Right renal cortex interstitium (tissue), 3 donors: Measurements from ENCODE around the gene ADIPOR2. TPM values are rescaled to one million over a fixed set of nuclear protein-coding genes. Genes with fewer than 3 reads are reported as not detected.

Source experiments
- DNase-seq, 3 donors: peaks; one replicate each; pipeline ENCODE4 v3.0.0-alpha.2; 2013; ENCODE audit warnings: low read depth in 3 of 3, low spot score in 2 of 3
- polyA plus RNA-seq, 3 donors: library from polyadenylated mRNA; unstranded; fragments of 120-200 nt; gene quantifications; one replicate each; pipeline ENCODE4 v1.2.1, GENCODE V29; 2013; ENCODE audit not compliant: insufficient read length in 3 of 3

The ADIPOR2 gene
- polyA plus RNA-seq, 3 donors = 49.3 to 52.2 (median 49.5) TPM

GRCh38 chr12:1767407-1768090 is 76.7 kb downstream of the ADIPOR2 start:
- DNase-seq = no peak

- no peak for DNase-seq
Measured at GRCh38 chr12:1768615-1769014, 77.7 kb downstream of the ADIPOR2 start.

- DNase-seq = no peak
Measured at GRCh38 chr12:1769809-1770494, 79.1 kb downstream of the ADIPOR2 start.

GRCh38 chr12:1773937-1774655 is 83.2 kb downstream of the ADIPOR2 start:
- DNase-seq = no peak

GRCh38 chr12:1776170-1776921 is 85.5 kb downstream of the ADIPOR2 start:
- DNase-seq = no peak

GRCh38 chr12:1777798-1778197 is 86.9 kb downstream of the ADIPOR2 start:
- DNase-seq = no peak

GRCh38 chr12:1778911-1779310 is 88.0 kb downstream of the ADIPOR2 start:
- no peak for DNase-seq

GRCh38 chr12:1779783-1780182 is 88.9 kb downstream of the ADIPOR2 start:
- DNase-seq = no peak

GRCh38 chr12:1781772-1782171 is 90.9 kb downstream of the ADIPOR2 start:
- no peak for DNase-seq

GRCh38 chr12:1782215-1782614 is 91.3 kb downstream of the ADIPOR2 start:
- DNase-seq = no peak

GRCh38 chr12:1787714-1788113 is 96.8 kb downstream of the ADIPOR2 start:
- no peak for DNase-seq

- no peak for DNase-seq
Measured at GRCh38 chr12:1790444-1790843, 99.6 kb downstream of the ADIPOR2 start.

GRCh38 chr12:1791104-1791841 is 100.4 kb downstream of the ADIPOR2 start:
- no peak for DNase-seq

GRCh38 chr12:1792406-1792805 is 101.5 kb downstream of the ADIPOR2 start:
- no peak for DNase-seq

GRCh38 chr12:1793426-1794210 is 102.7 kb downstream of the ADIPOR2 start:
- no peak for DNase-seq

- no peak for DNase-seq
Measured at GRCh38 chr12:1794440-1795090, 103.7 kb downstream of the ADIPOR2 start.

GRCh38 chr12:1795221-1795784 is 104.4 kb downstream of the ADIPOR2 start:
- no peak for DNase-seq

- peak; percentile 54 to 75 (median 72) for DNase-seq
Measured at GRCh38 chr12:1795785-1796514, 105.1 kb downstream of the ADIPOR2 start.
